SK-N-SH treated with all-trans-retinoic acid at 6 μM for 48 hours (cell line): Measurements from ENCODE around the gene CACHD1.

ENCODE experiments used
- ESRRG ChIP-seq: fragments of 250-450 bp; sonication (Bioruptor Pico); IDR thresholded peaks from 2 replicates; pipeline ENCODE4 v1.6.1; 2021; ENCODE audit warnings: mild to moderate bottlenecking
- GLIS3 ChIP-seq: fragments of 250-450 bp; sonication (Bioruptor Pico); IDR thresholded peaks from 2 replicates; pipeline ENCODE4 v1.5.0; 2020; ENCODE audit warnings: mild to moderate bottlenecking, moderate library complexity
- PATZ1 ChIP-seq: fragments of 250-450 bp; sonication (Bioruptor Pico); IDR thresholded peaks from 2 replicates; pipeline ENCODE4 v1.8.0; 2020; ENCODE audit warnings: mild to moderate bottlenecking, moderate library complexity, borderline replicate concordance
- POU6F1 ChIP-seq: fragments of 250-450 bp; sonication (Bioruptor Pico); IDR thresholded peaks from 2 replicates; pipeline ENCODE4 v1.8.0; 2021; ENCODE audit warnings: low read depth, mild to moderate bottlenecking, moderate library complexity, borderline replicate concordance
- ZC3H10 ChIP-seq: fragments of 250-450 bp; sonication (Bioruptor Pico); IDR thresholded peaks from 2 replicates; pipeline ENCODE4 v1.5.1; 2021; ENCODE audit warnings: mild to moderate bottlenecking, moderate library complexity
- ZFP3 ChIP-seq: fragments of 250-450 bp; sonication (Bioruptor Pico); IDR thresholded peaks from 2 replicates; pipeline ENCODE4 v1.5.0; 2020; ENCODE audit warnings: mild to moderate bottlenecking, moderate library complexity
- ZFP30 ChIP-seq: fragments of 450-650 bp; formaldehyde crosslinking; IDR thresholded peaks from 2 replicates; pipeline ENCODE4 v1.5.0; 2022; ENCODE audit warnings: mild to moderate bottlenecking, moderate library complexity
- ZNF70 ChIP-seq: fragments of 450-650 bp; formaldehyde crosslinking; IDR thresholded peaks from 2 replicates; pipeline ENCODE4 v1.5.0; 2020; ENCODE audit warnings: mild to moderate bottlenecking, moderate library complexity

- TF ChIP-seq POU6F1 (CRISPR knock-in tag) (no peak), ZFP3 (CRISPR knock-in tag) (no peak), ZNF70 (CRISPR knock-in tag) (no peak), GLIS3 (CRISPR knock-in tag) (no peak), ZFP30 (CRISPR knock-in tag) (no peak), PATZ1 (CRISPR knock-in tag) (no peak), ESRRG (CRISPR knock-in tag) (no peak), ZC3H10 (CRISPR knock-in tag) (no peak)
Observed at GRCh38 chr1:64472805-64473204, 2.9 kb downstream of the CACHD1 start.
